Measurements from ENCODE around the gene ITGA7.
"Not testable (repeated sequence)": the region's sequence is repeated elsewhere in the genome, so short reads cannot be mapped to it uniquely, and the experiment has no call there.

ITGA7 gene

DNA sequence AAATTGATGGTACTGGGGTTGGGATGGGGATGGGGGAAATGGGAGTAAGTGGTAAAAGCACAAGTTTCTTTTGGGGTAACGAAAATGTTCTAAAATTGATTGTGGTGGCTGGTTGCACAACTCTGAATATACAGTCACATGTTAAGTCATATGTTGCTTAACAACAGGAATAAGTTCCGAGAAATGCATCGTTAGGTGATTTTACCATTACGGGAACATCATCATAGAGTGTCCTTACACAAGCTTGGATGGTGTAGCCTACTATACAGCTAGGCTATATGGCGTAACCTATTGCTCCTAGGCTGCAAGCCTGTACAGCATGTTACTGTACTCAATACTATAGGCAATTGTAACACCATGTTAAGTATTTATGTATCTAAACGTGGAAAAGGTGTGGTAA, 31.0 kb downstream of the ITGA7 start:
- no peak for DNase-seq

DNA sequence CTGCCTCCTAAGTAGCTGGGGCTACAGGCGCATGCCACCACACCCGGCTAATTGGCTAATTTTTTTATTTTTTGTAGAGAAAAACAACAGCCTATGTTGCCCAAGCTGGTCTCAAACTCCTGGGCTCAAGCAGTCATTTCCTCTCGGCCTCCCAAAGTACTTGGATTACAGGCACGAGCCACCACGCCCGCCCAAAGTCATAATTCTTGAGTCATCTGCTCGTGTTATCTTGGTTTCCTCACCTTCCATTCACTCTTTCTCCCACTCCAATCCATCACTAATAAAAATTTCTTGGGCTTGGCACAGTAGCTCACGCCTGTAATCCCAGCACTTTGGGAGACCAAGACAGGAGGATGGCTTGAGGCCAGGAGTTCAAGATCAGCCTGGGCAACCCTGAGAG, 32.0 kb downstream of the ITGA7 start:
- DNase-seq: no peak

GRCh38 chr12:55673638-55674037, 34.1 kb downstream of the ITGA7 start:
- no peak for DNase-seq

DNA sequence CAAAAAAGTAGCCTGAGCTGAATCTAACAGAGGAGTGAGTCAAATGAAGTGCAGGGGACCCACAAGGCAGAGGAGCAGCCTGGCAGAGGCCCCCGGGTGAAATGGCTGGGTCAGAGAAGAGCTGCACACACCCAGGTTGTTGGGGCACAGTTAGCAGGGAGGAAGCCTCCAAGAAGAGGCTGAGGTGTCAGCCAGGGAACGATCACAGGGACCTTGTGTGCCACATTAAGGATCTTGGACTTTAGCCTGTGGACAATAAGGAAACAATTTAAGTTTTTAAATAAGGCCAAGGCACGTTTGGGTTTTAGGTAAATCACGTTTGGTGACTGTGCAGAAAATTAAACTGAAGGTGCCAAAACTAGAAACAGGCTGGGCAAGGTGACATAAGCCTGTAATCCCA, 36.0 kb downstream of the ITGA7 start:
- DNase-seq: no peak

GRCh38 chr12:55670276-55670675, 37.4 kb downstream of the ITGA7 start:
- DNase-seq: no peak

DNA sequence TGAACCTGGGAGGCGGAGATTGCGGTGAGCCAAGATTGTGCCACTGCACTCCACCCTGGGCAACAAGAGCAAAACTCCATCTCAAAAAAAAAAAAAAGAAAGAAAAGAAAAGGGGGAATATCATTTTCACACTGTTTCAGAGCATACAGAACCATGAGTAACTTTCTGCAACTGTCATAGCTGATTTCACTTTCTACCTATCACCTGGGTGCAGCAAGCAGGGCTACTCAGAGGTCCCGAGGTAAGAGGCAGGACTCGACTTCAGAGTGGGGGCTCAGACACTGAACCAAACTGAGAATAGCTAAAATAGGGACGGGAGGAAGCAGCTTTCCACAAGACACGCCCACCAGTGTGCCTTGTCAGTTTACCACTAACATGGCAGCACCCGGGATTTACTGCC, 41.2 kb downstream of the ITGA7 start:
- no peak for DNase-seq

GRCh38 chr12:55664826-55665225, 42.9 kb downstream of the ITGA7 start:
- DNase-seq: no peak

DNA sequence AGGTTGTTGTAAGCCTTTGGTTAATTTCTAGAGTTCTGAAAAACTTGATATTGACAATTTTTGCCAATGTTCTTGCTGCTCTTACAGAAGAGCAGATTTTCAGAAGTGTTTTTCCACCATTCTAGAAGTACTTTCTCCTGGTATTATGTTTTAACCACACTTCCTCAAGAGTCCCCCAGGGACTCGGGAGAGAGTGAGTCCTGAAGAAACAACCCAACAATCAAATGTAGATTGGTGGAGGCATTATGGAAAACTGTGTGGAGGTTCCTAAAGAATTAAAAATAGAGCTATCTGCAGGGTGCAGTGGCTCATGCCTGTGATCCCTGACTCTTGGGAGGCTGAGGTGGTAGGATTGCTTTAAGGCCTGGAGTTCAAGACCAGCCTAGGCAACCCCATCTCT, 44.3 kb downstream of the ITGA7 start:
- DNase-seq: no peak

GRCh38 chr12:55659486-55660385, 48.0 kb downstream of the ITGA7 start:
- peak; percentile 3 for DNase-seq

DNA sequence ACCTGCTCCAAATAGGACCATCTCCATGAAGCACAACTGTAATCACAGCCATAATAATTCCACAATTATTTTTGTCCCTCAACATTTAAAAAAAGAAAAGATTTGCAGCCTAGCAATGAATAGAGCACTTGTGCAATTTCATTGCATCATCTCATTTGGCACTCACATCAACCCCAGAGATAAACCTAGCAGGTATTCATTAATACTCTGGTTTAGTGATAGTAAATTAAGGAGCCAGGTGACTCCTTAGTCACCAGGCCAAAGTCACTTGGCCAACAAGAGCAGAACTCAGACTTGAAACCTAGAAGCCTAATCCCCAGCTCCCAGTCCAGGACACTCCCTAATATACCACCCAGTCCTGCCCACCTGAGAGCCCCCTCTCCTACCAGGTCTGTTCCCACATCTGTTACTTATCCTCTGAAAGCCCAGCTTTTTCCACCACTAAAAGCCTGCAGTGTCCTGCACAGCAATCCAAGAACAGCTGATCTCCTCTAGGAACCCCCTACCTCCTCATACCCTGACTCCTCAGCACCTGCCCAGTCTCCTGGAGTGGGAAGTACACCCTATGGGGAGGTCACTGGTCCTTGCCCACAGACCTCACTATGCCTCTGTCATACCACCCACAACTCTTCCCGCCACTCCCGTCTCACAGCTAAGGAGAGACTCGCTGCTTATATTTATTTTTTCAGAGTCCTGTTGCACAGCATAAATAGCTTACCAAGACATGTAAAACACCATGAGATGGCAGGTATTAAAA, 48.9 kb downstream of the ITGA7 start:
- DNase-seq: no peak

GRCh38 chr12:55658212-55658611, 49.5 kb downstream of the ITGA7 start:
- DNase-seq: no peak

DNA sequence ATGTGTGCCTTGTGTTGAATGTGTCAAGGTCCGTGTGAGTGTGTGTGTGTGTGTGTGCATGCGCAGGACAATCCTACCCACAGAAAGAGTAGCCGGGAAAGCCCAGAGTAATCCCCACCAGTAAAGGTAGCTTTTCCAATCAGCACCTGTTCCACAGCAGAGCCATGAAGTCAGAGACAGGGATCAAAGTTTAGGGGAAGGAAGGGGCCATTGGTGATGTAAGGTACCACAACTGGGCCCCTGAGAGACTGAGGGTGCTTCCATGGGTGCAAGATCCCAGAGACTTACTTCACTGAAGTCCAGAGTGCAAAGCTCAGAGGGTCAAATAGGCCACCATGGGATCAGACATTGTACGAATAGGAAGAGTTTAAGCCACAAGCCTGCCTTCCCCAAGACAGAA, 50.5 kb downstream of the ITGA7 start:
- no peak for DNase-seq

- no peak for DNase-seq
Observed at GRCh38 chr12:55654511-55655214, 53.0 kb downstream of the ITGA7 start.

GRCh38 chr12:55653031-55653430, 54.7 kb downstream of the ITGA7 start:
- DNase-seq: no peak

GRCh38 chr12:55652352-55652751, 55.4 kb downstream of the ITGA7 start:
- DNase-seq: no peak

GRCh38 chr12:55651299-55651683, 56.4 kb downstream of the ITGA7 start:
- DNase-seq: no peak

DNA sequence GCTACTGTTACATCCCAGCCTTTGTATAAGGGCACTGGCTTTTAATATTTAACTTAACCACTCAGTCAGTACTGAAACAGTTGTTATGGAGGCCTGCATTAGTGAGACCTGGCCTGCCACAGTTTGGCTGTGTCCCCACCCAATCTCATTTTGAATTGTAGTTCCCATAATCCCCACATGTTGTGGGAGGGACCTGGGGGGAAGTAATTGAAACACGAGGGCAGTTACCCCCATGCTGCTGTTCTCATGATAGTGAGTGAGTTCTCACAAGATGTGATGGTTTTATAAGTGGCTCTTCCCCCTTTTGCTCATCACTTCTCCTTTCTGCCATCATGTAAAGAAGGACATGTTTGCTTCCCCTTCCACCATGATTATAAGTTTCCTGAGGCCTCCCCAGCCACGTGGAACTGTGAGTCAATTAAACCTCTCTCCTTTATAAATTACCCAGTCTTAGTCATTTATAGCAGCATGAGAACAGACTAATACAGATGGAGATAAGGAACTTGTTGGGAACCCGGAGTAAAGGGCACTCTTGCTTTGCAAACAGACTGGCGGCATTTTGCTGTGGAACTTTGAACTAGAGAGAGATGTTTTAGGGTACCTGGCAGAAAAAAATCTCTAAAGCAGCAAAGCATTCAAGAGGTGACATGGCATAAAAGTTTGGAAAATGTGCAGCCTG, 56.9 kb downstream of the ITGA7 start:
- not testable (repeated sequence) for DNase-seq

DNA sequence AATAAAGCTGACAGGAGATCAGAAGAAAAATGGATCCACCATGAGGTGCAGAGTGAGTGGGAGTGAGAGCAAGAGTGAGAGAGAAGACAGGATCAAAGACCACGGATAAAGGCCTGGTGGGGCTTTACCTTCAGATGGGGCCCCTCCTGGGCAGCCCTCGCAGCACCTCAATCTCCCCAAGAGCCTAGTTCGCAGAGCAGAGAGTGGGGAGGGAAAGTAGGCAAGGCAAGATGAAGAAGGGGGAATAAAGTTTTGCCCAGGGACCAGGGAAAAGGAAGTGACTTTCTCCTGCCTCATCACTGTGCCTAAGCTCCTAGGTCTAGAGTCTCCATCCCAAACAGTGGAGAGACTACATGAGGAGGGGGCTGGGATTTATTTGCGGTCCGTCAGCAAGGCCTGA, 60.7 kb downstream of the ITGA7 start:
- no peak for DNase-seq

GRCh38 chr12:55644591-55644990, 63.1 kb downstream of the ITGA7 start:
- DNase-seq: no peak

- no peak for DNase-seq
Observed at GRCh38 chr12:55642669-55643068, 65.0 kb downstream of the ITGA7 start.

- DNase-seq: no peak
Observed at GRCh38 chr12:55642267-55642666, 65.4 kb downstream of the ITGA7 start.

DNA sequence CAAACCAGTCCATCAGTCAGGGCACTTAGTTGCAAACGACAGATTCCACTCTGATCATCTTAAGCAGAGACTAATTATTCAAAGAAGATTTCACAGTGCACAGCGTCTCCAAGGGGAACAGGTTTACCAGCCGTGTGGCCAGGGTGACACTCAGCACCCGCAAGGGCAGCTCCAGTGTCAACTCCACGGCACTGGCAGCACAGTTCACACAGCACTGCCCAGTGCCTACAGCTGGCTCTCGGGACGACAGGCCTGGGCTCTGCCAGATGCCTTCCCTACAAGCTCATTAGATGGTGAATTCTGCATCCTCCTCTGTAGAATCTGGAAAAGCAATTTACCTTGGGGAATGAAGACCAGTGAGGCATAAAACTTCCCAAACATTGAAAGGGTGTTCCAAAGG, 66.1 kb downstream of the ITGA7 start:
- no peak for DNase-seq

DNA sequence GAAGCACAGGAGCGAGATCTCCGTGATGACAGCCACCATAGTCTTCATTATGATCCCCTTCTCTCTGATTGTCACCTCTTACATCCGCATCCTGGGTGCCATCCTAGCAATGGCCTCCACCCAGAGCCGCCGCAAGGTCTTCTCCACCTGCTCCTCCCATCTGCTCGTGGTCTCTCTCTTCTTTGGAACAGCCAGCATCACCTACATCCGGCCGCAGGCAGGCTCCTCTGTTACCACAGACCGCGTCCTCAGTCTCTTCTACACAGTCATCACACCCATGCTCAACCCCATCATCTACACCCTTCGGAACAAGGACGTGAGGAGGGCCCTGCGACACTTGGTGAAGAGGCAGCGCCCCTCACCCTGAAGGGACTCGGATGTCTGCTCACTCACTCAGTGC, 70.2 kb downstream of the ITGA7 start:
- no peak for DNase-seq

Data from NCI-H1436 (cell line).